Liver (tissue), 9 donors: Measurements from ENCODE around the gene CUBN. TPM values are rescaled to one million over a fixed set of nuclear protein-coding genes. Genes with fewer than 3 reads are reported as not detected.

Source experiments
- DNase-seq: peaks from one replicate; pipeline ENCODE4 v3.0.0-alpha.2; 2017; ENCODE audit warnings: low spot score
- H3K27ac ChIP-seq, 2 donors: one replicate each; pipeline ENCODE4 v1.7.0; 2013; ENCODE audit warnings: inconsistent platforms in 2 of 2, low read length in 2 of 2, control low read depth in 1 of 2, low read depth in 1 of 2, mild to moderate bottlenecking in 1 of 2
- H3K27me3 ChIP-seq, 4 donors: one replicate each; pipeline versions ENCODE4 v1.6.1 to v1.7.0; 2013; ENCODE audit warnings: low read length in 3 of 4, inconsistent platforms in 1 of 4, mild to moderate bottlenecking in 1 of 4, moderate library complexity in 1 of 4; ENCODE audit not compliant: control insufficient read depth in 4 of 4, insufficient read depth in 4 of 4
- H3K36me3 ChIP-seq, 4 donors: one replicate each; pipeline versions ENCODE4 v1.6.1 to v1.7.0; 2013; ENCODE audit warnings: low read length in 3 of 4, mild to moderate bottlenecking in 3 of 4, low read depth in 1 of 4, moderate library complexity in 1 of 4; ENCODE audit not compliant: control insufficient read depth in 4 of 4, insufficient read depth in 3 of 4
- H3K4me1 ChIP-seq, 4 donors: one replicate each; pipeline versions ENCODE4 v1.6.1 to v1.7.0; 2013; ENCODE audit warnings: low read length in 3 of 4, mild to moderate bottlenecking in 3 of 4, moderate library complexity in 1 of 4; ENCODE audit not compliant: control insufficient read depth in 4 of 4, insufficient read depth in 4 of 4
- H3K4me3 ChIP-seq, 3 donors: one replicate each; pipeline versions ENCODE4 v1.6.1 to v1.7.0; 2013; ENCODE audit warnings: low read length in 3 of 3, control low read depth in 1 of 3, low read depth in 1 of 3, mild to moderate bottlenecking in 1 of 3
- H3K9ac ChIP-seq, 2 donors: one replicate each; pipeline ENCODE4 v1.7.0; 2013; ENCODE audit warnings: low read length in 2 of 2, mild to moderate bottlenecking in 2 of 2, moderate library complexity in 2 of 2, control low read depth in 1 of 2, low read depth in 1 of 2
- H3K9me3 ChIP-seq, 4 donors: one replicate each; pipeline versions ENCODE4 v1.6.1 to v1.7.0; 2013; ENCODE audit warnings: low read length in 3 of 4; ENCODE audit not compliant: control insufficient read depth in 4 of 4
- ATF3 ChIP-seq: IDR thresholded peaks from 2 replicates; pipeline ENCODE4 v1.6.1; 2016; ENCODE audit warnings: antibody characterized with exemption
- CTCF ChIP-seq: fragments of 150-350 bp; IDR thresholded peaks from 2 replicates; pipeline ENCODE4 v1.5.1; 2017; ENCODE audit warnings: improper control_type of control experiment, low read depth, low read length; ENCODE audit not compliant: missing input control
- EGR1 ChIP-seq, 2 donors: IDR thresholded peaks; 2 replicates each; pipeline ENCODE4 v1.6.1; 2016 to 2018; ENCODE audit warnings: antibody characterized with exemption in 2 of 2, low read depth in 2 of 2
- FOXA1 ChIP-seq: IDR thresholded peaks from 2 replicates; pipeline ENCODE4 v1.6.1; 2016; ENCODE audit warnings: antibody characterized with exemption
- FOXA2 ChIP-seq: IDR thresholded peaks from 2 replicates; pipeline ENCODE4 v1.6.1; 2016; ENCODE audit warnings: antibody characterized with exemption
- GABPA ChIP-seq, 2 donors: IDR thresholded peaks in 1 of 2; conservative IDR thresholded peaks in 1 of 2; 2 replicates each; pipeline ENCODE4 v1.6.1; 2016; ENCODE audit warnings: antibody characterized with exemption in 2 of 2, mild to moderate bottlenecking in 1 of 2, moderate library complexity in 1 of 2
- HNF4A ChIP-seq, 2 donors: conservative IDR thresholded peaks; 2 replicates each; pipeline ENCODE4 v1.6.1; 2016; ENCODE audit warnings: antibody characterized with exemption in 2 of 2, mild to moderate bottlenecking in 2 of 2
- HNF4G ChIP-seq: IDR thresholded peaks from 2 replicates; pipeline ENCODE4 v1.6.1; 2016; ENCODE audit warnings: antibody characterized with exemption
- JUND ChIP-seq, 2 donors: IDR thresholded peaks; 2 replicates each; pipeline ENCODE4 v1.6.1; 2016; ENCODE audit warnings: antibody characterized with exemption in 2 of 2
- NR2F2 ChIP-seq: IDR thresholded peaks from 2 replicates; pipeline ENCODE4 v1.6.1; 2016; ENCODE audit warnings: antibody characterized with exemption
- RAD21 ChIP-seq, 2 donors: IDR thresholded peaks; 2 replicates each; pipeline ENCODE4 v1.6.1; 2016; ENCODE audit warnings: antibody characterized with exemption in 2 of 2, mild to moderate bottlenecking in 2 of 2
- RXRA ChIP-seq, 2 donors: IDR thresholded peaks; 2 replicates each; pipeline ENCODE4 v1.6.1; 2017 to 2018; ENCODE audit warnings: antibody characterized with exemption in 2 of 2, mild to moderate bottlenecking in 1 of 2
- SP1 ChIP-seq: IDR thresholded peaks from 2 replicates; pipeline ENCODE4 v1.6.1; 2018; ENCODE audit warnings: antibody characterized with exemption, mild to moderate bottlenecking
- TAF1 ChIP-seq: conservative IDR thresholded peaks from 2 replicates; pipeline ENCODE4 v1.6.1; 2016; ENCODE audit warnings: antibody characterized with exemption, mild to moderate bottlenecking
- ZBTB33 ChIP-seq: IDR thresholded peaks from 2 replicates; pipeline ENCODE4 v1.6.1; 2016; ENCODE audit warnings: antibody characterized with exemption
- WGBS: extraction: QIAGEN DNeasy Blood & Tissue Kit; methylation state at CpG from one replicate; pipeline ENCODE4 v1.1.7; 2013; 5-methylcytosine and 5-hydroxymethylcytosine counted together
- polyA plus RNA-seq, 2 donors: library from polyadenylated mRNA; stranded (reverse) in 1 of 2; unstranded in 1 of 2; fragments of 200-250 nt in 1 of 2; fragments of >200 nt in 1 of 2; fragmentation: Nextera tagmentation in 1 of 2; extraction: Ambion mirVana in 1 of 2; gene quantifications; one replicate each; pipeline versions ENCODE4 v1.2.1 to v1.2.3, GENCODE V29; 2013 to 2015
- total RNA-seq, 2 donors: library from RNA; depleted of rRNA; stranded (reverse); fragments of >200 nt; gene quantifications; one replicate each; pipeline ENCODE4 v1.2.3, GENCODE V29; 2014
- TF ChIP-seq, protein P1 (sequence below): IDR thresholded peaks from 2 replicates; pipeline ENCODE4 v1.6.1; 2016; ENCODE audit warnings: antibody characterized with exemption, mild to moderate bottlenecking
- TF ChIP-seq, protein P2 (sequence below): IDR thresholded peaks from 2 replicates; pipeline ENCODE4 v1.6.1; 2016; ENCODE audit warnings: antibody characterized with exemption
- donor health status: healthy.
- donor health status: healthy.
- donor health status: healthy.
- donor health status: healthy.
- donor health status: healthy.

The CUBN gene
- total and polyA plus RNA-seq, 4 donors, result 0.01 to 0.67 (median 0.30) TPM

DNA sequence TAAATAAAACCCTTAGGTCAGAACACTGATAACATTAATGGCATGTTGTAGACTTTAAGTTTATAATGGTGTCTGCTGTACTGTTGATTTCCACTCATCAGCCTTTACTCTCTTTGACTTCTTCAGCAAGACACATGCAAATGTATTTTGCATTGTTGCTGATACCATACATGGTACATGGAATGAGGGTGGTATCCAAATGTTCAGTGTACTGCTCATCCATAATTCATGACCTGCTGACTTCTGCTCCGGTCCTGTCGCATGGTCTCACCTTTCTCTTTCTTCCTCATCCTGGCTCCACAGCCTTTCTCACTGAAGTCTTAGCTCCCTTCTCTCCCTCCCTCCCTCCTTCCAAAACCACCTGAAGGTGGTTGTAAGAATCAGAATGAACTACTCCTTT, 4.7 kb upstream of the CUBN start:
- no peak for DNase-seq
- Histone ChIP-seq H3K9ac (no peak overlapping the region), H3K4me1 (peaks cover 0 to 1% (median 0%) of the 10 kb centered on the region in 4 donors), H3K9me3 (no peaks in the 10 kb centered on the region), H3K4me3 (no peak overlapping the region), H3K27me3 (no peaks in the 10 kb centered on the region), H3K36me3 (no peaks in the 10 kb centered on the region), H3K27ac (no peak overlapping the region)
- no peak for TF ChIP-seq CTCF
- TF ChIP-seq ATF3, result no peak
- no peak for TF ChIP-seq GABPA (IDR thresholded peaks at IDR 0.05 in 1 of 2, conservative IDR thresholded peaks at IDR 0.05 in 1 of 2)
- TF ChIP-seq TAF1, result no peak
- TF ChIP-seq EGR1 (IDR thresholded peaks at IDR 0.05; ENCODE audit: low read depth in 2 of 2), result no peak
- TF ChIP-seq NR2F2, result no peak
- no peak for TF ChIP-seq SP1
- no peak for TF ChIP-seq HNF4A (conservative IDR thresholded peaks at IDR 0.05)
- TF ChIP-seq JUND (IDR thresholded peaks at IDR 0.05), result no peak
- no peak for TF ChIP-seq ZBTB33
- no peak for TF ChIP-seq HNF4G
- no peak for TF ChIP-seq RAD21 (IDR thresholded peaks at IDR 0.05)
- TF ChIP-seq, protein P1, sequence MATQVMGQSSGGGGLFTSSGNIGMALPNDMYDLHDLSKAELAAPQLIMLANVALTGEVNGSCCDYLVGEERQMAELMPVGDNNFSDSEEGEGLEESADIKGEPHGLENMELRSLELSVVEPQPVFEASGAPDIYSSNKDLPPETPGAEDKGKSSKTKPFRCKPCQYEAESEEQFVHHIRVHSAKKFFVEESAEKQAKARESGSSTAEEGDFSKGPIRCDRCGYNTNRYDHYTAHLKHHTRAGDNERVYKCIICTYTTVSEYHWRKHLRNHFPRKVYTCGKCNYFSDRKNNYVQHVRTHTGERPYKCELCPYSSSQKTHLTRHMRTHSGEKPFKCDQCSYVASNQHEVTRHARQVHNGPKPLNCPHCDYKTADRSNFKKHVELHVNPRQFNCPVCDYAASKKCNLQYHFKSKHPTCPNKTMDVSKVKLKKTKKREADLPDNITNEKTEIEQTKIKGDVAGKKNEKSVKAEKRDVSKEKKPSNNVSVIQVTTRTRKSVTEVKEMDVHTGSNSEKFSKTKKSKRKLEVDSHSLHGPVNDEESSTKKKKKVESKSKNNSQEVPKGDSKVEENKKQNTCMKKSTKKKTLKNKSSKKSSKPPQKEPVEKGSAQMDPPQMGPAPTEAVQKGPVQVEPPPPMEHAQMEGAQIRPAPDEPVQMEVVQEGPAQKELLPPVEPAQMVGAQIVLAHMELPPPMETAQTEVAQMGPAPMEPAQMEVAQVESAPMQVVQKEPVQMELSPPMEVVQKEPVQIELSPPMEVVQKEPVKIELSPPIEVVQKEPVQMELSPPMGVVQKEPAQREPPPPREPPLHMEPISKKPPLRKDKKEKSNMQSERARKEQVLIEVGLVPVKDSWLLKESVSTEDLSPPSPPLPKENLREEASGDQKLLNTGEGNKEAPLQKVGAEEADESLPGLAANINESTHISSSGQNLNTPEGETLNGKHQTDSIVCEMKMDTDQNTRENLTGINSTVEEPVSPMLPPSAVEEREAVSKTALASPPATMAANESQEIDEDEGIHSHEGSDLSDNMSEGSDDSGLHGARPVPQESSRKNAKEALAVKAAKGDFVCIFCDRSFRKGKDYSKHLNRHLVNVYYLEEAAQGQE, result no peak
- TF ChIP-seq, protein P2, sequence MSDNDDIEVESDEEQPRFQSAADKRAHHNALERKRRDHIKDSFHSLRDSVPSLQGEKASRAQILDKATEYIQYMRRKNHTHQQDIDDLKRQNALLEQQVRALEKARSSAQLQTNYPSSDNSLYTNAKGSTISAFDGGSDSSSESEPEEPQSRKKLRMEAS, result no peak
- TF ChIP-seq RXRA (IDR thresholded peaks at IDR 0.05), result no peak
- TF ChIP-seq FOXA2, result no peak
- WGBS, result over 99% methylated on average over 2 of the region's 2 CpGs

DNA sequence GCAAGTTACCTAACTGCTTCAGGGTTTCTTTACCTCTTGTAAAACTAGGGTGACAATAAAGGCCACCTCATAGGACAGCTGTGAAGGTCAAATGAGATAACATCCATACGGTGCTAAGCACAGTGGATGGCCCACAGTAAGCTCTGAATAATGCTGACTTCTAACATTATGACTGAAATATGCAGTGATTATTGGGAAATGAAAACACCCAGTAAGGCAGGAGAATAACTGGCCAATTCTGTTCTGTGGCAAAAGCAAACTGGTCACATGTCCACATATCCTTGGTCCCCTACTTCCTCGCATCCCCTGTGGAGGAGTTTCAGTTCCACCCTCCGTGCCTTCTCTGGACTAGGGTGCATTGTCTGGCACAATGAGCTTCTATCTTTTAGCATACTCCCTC, 1.4 kb downstream of the CUBN start:
- Histone ChIP-seq H3K27ac (no peak overlapping the region), H3K27me3 (no peaks in the 10 kb centered on the region), H3K4me1 (peaks cover 0 to 1% (median 0%) of the 10 kb centered on the region in 4 donors), H3K4me3 (no peak overlapping the region), H3K36me3 (no peaks in the 10 kb centered on the region), H3K9ac (no peak overlapping the region), H3K9me3 (no peaks in the 10 kb centered on the region)
- DNase-seq, result no peak
- 87% methylated on average over 3 of the region's 3 CpGs for WGBS
- TF ChIP-seq ATF3 (no peak), FOXA2 (no peak), FOXA1 (no peak), HNF4A (conservative IDR thresholded peaks at IDR 0.05) (no peak), JUND (IDR thresholded peaks at IDR 0.05) (no peak), NR2F2 (no peak), TAF1 (no peak), EGR1 (IDR thresholded peaks at IDR 0.05; ENCODE audit: low read depth in 2 of 2) (no peak), ZBTB33 (no peak), GABPA (IDR thresholded peaks at IDR 0.05 in 1 of 2, conservative IDR thresholded peaks at IDR 0.05 in 1 of 2) (no peak), HNF4G (no peak), RAD21 (IDR thresholded peaks at IDR 0.05) (no peak), SP1 (no peak), RXRA (IDR thresholded peaks at IDR 0.05) (no peak)
- TF ChIP-seq, protein P2, result no peak
